Measurements from ENCODE around the gene DYRK1A. TPM values are rescaled to one million over a fixed set of nuclear protein-coding genes. Genes with fewer than 3 reads are reported as not detected.
A peak's percentile ranks its signal among the peaks of the same experiment; 100 is the strongest.

The DYRK1A gene
- total RNA-seq (2013; cell fraction: nucleolus; rRNA removed): 248 and 256 TPM in 2 replicates
- total RNA-seq (2014; rRNA removed) (43.0 and 46.4 TPM in 2 replicates), total RNA-seq (2014; rRNA removed; fragmentation: Illumina TruSeq; extraction: Trizol) (45.1 and 47.3 TPM in 2 replicates), total RNA-seq (2021) (53.4 TPM in 2 replicates), polyA plus RNA-seq (2011; rRNA removed) (49.9 and 68.6 TPM in 2 replicates), polyA plus RNA-seq (2014; fragmentation: Illumina TruSeq; extraction: Trizol) (30.5 and 31.9 TPM in 2 replicates), polyA plus RNA-seq (2014; fragmentation: Nextera tagmentation; extraction: Ambion mirVana) (1 to 10 TPM; 4.8 to 9.1 TPM), polyA plus RNA-seq (2014; rRNA removed) (27.1 and 29.4 TPM in 2 replicates), polyA plus RNA-seq (2016; fragmentation: Nextera tagmentation; extraction: Ambion mirVana) (1 to 10 TPM; 2.4 to 3.0 TPM), polyA minus RNA-seq (2011; rRNA and poly(A)+ RNA removed) (188 and 274 TPM in 2 replicates), Bru-seq, nascent RNA (percentile 96 among the genes with signal in this experiment), BruChase-seq, experiment 1, labeled RNA remaining after a 6-hour chase (percentile 94 among the genes with signal in this experiment), BruChase-seq, experiment 2, labeled RNA remaining after a 2-hour chase (percentile 96 among the genes with signal in this experiment)
- 23.1 TPM for polyA plus RNA-seq (2011; ENCODE audit: low read depth)
- polyA plus RNA-seq (2011; cell fraction: cytosol; rRNA removed): 49.4 and 59.7 TPM in 2 replicates
- 105 and 126 TPM in 2 replicates for polyA plus RNA-seq (2011; cell fraction: nucleus; rRNA removed)
- polyA plus RNA-seq (2012): 23.5 and 24.4 TPM in 2 replicates
- 49.1 and 50.9 TPM in 2 replicates for polyA minus RNA-seq (2011; cell fraction: cytosol; rRNA and poly(A)+ RNA removed)
- polyA minus RNA-seq (2011; cell fraction: nucleus; rRNA and poly(A)+ RNA removed): 120 and 170 TPM in 2 replicates
- long read RNA-seq, experiment 1, partial matches to known transcripts: 0 of 3 reads
- long read RNA-seq, experiment 1, other reads (novel, unspliced or antisense): 3 of 3 reads
- long read RNA-seq, experiment 2, partial matches to known transcripts: 0 of 22 reads
- long read RNA-seq, experiment 2, other reads (novel, unspliced or antisense): 22 of 22 reads

GRCh38 chr21:37366482-37367316 lies at the start of gene DYRK1A:
Gene DYRK1A, plus strand, starts transcription at chr21:37366773. Its CDS starts 53,602 bp downstream, at chr21:37420375.
- Histone ChIP-seq H3K79me2 (ENCODE audit: control insufficient read depth, insufficient read depth, low read length) (peaks cover 57% of the 10 kb centered on the region), H3K4me2 (ENCODE audit: control insufficient read depth, insufficient read depth) (peak within 1 kb of the TSS; percentile 66)
- POLR2A ChIA-PET: interaction anchor here (0.6 to 2.3 kb wide), 6 partner anchors 17 to 1045 kb away, joined by 3 to 11 read pairs (median 4); partner anchors contain the start of gene VPS26C
- peak; percentile 54; the same call in 1 of the 2 replicates for TF ChIP-seq TAF1 (IDR thresholded peaks at IDR 0.05; ENCODE audit: borderline replicate concordance, low read depth, low read length)
- peak; percentile 83 for TF ChIP-seq E2F4 (IDR thresholded peaks at IDR 0.05; ENCODE audit: low read depth, low read length)
- peak; percentile 63 for TF ChIP-seq ATF7 (IDR thresholded peaks at IDR 0.05; ENCODE audit: low read depth)
- TF ChIP-seq RCOR1 (conservative IDR thresholded peaks at IDR 0.05; ENCODE audit: low read depth, low read length): no peak
- TF ChIP-seq SP1 (IDR thresholded peaks at IDR 0.05; ENCODE audit: low read depth, low read length): peak; percentile 72
- TF ChIP-seq LARP7 (IDR thresholded peaks at IDR 0.05): peak; percentile 61; the same call in 1 of the 2 replicates
- TF ChIP-seq BMI1 (IDR thresholded peaks at IDR 0.05; ENCODE audit: borderline replicate concordance): peak; percentile 99
- no peak for TF ChIP-seq SKIL (IDR thresholded peaks at IDR 0.05; ENCODE audit: low read depth, poor library complexity, severe bottlenecking)
- TF ChIP-seq SREBF2 (IDR thresholded peaks at IDR 0.05; ENCODE audit: low read length): no peak
- peak; percentile 70 for TF ChIP-seq MEF2B (IDR thresholded peaks at IDR 0.05; ENCODE audit: partially characterized antibody, poor library complexity, severe bottlenecking)
- 0 out of 2 replicates have a peak, but pooled peaks have one; percentile 67 for TF ChIP-seq MLLT1 (IDR thresholded peaks at IDR 0.05)
- peak in 1 of 2 experiments; percentile 59; a peak in 2 of 4 replicates for TF ChIP-seq EP300 (IDR thresholded peaks at IDR 0.05; ENCODE audit: borderline replicate concordance in 1 of 2, control insufficient read depth in 1 of 2, low read depth in 2 of 2, low read length in 2 of 2)

More at GRCh38 chr21:37366482-37367316, at the start of gene DYRK1A:
- peak within 1 kb of the TSS; percentile 89 for H3K4me3 ChIP-seq
- H3K27ac ChIP-seq (ENCODE audit: control insufficient read depth, insufficient read depth): peak within 1 kb of the TSS; percentile 97
- WGBS (ENCODE audit: insufficient coverage, insufficient replicate concordance, low lambda C conversion rate, missing lambda C conversion rate): under 1% methylated on average over 69 of the region's 92 CpGs
- H3K4me1 ChIP-seq (ENCODE audit: control insufficient read depth, insufficient read depth, low read length): peaks cover 8% of the 10 kb centered on the region; the same call in 1 of the 2 replicates
- ChIA-PET SMC1A (ENCODE audit: uncharacterized antibody, unreplicated experiment) (interaction anchor here (1.5 to 2.3 kb wide), 3 partner anchors 97 to 103 kb away, joined by 5 to 10 read pairs (median 6); partner anchors contain the start of gene VPS26C), CTCF (interaction anchor here (2.1 kb wide), 1 partner anchor 197 kb away, joined by 8 read pairs; no protein-coding TSS in a partner anchor), RAD21 (ENCODE audit: unreplicated experiment) (interaction anchor here (0.7 to 2.3 kb wide), 6 partner anchors 15 to 107 kb away, joined by 3 to 6 read pairs (median 4); partner anchors contain the start of gene VPS26C)
- ATAC-seq: peak; percentile 80
- in situ Hi-C loops (cut with MboI) (no loop called here), intact Hi-C loops (cut with micrococcal nuclease; ENCODE audit: unreplicated experiment) (loop anchor here (1.0 to 10.0 kb wide), 5 partner anchors 99 to 382 kb away; partner anchors contain the start of genes PIGP, TTC3 and VPS26C)
- no peaks in the 10 kb centered on the region for H3K36me3 ChIP-seq (ENCODE audit: control insufficient read depth in 2 of 2, insufficient read depth in 2 of 2, low read length in 1 of 2)
- H3K9ac ChIP-seq (ENCODE audit: control insufficient read depth, insufficient read depth, low read length): peak within 1 kb of the TSS; percentile 98
- no peaks in the 10 kb centered on the region for H3K9me3 ChIP-seq (replicated peaks; ENCODE audit: control insufficient read depth, insufficient read depth, low read length)
- TSS peak; percentile 50 for BruUV-seq (replicated peaks)
- peak; percentile 93 for FAIRE-seq
- H3K27me3 ChIP-seq (replicated peaks in 1 of 2; ENCODE audit: control insufficient read depth in 2 of 2, insufficient read depth in 2 of 2, low read length in 1 of 2): no peaks in the 10 kb centered on the region
- peak; percentile 93 for DNase-seq (ENCODE audit: low read depth, low spot score)
- peak within 1 kb of the TSS; percentile 48 for H2AFZ ChIP-seq (ENCODE audit: control insufficient read depth, low read depth, low read length)
- H4K20me1 ChIP-seq (ENCODE audit: control insufficient read depth, insufficient read depth): peaks cover 3% of the 10 kb centered on the region; the same call in 1 of the 2 replicates

Measured in GM12878 (cell line).